Breast epithelium (tissue), 3 donors: Measurements from ENCODE around the gene CRIM1.

ENCODE experiments used
- POLR2AphosphoS5 ChIP-seq, 3 donors: sonication (generic); formaldehyde crosslinking; IDR thresholded peaks; one replicate each; pipeline ENCODE4 v1.6.1; 2017; ENCODE audit warnings: antibody characterized with exemption in 3 of 3
- TF ChIP-seq, protein P1 (sequence below), 3 donors: fragments of 450-650 bp; IDR thresholded peaks; one replicate each; pipeline ENCODE4 v1.5.1; 2016 to 2017; ENCODE audit warnings: antibody characterized with exemption in 3 of 3, mild to moderate bottlenecking in 3 of 3, moderate library complexity in 3 of 3

GRCh38 chr2:36381993-36382392 lies 26.4 kb downstream of the CRIM1 start:
- TF ChIP-seq, protein P1, sequence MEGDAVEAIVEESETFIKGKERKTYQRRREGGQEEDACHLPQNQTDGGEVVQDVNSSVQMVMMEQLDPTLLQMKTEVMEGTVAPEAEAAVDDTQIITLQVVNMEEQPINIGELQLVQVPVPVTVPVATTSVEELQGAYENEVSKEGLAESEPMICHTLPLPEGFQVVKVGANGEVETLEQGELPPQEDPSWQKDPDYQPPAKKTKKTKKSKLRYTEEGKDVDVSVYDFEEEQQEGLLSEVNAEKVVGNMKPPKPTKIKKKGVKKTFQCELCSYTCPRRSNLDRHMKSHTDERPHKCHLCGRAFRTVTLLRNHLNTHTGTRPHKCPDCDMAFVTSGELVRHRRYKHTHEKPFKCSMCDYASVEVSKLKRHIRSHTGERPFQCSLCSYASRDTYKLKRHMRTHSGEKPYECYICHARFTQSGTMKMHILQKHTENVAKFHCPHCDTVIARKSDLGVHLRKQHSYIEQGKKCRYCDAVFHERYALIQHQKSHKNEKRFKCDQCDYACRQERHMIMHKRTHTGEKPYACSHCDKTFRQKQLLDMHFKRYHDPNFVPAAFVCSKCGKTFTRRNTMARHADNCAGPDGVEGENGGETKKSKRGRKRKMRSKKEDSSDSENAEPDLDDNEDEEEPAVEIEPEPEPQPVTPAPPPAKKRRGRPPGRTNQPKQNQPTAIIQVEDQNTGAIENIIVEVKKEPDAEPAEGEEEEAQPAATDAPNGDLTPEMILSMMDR (IDR thresholded peaks at IDR 0.05): no peak
- TF ChIP-seq POLR2AphosphoS5 (IDR thresholded peaks at IDR 0.05): no peak
